ENCODE measurements around the gene GRIK5.

The GRIK5 gene

GRCh38 chr19:42111384-42111783 is 41.4 kb upstream of the GRIK5 start:
- H4K20me1 ChIP-seq (ENCODE audit: control insufficient read depth, insufficient read depth, low read depth, low read length), result no peaks in the 10 kb centered on the region
- peaks cover 48% of the 10 kb centered on the region for H3K79me2 ChIP-seq (ENCODE audit: control insufficient read depth, low read length)
- peaks cover 85% of the 10 kb centered on the region for H3K4me1 ChIP-seq (ENCODE audit: control insufficient read depth, low read length)
- TF ChIP-seq EZH2phosphoT487 (IDR thresholded peaks at IDR 0.05; ENCODE audit: borderline replicate concordance, low read length), result no peak
- TF ChIP-seq, protein P1, sequence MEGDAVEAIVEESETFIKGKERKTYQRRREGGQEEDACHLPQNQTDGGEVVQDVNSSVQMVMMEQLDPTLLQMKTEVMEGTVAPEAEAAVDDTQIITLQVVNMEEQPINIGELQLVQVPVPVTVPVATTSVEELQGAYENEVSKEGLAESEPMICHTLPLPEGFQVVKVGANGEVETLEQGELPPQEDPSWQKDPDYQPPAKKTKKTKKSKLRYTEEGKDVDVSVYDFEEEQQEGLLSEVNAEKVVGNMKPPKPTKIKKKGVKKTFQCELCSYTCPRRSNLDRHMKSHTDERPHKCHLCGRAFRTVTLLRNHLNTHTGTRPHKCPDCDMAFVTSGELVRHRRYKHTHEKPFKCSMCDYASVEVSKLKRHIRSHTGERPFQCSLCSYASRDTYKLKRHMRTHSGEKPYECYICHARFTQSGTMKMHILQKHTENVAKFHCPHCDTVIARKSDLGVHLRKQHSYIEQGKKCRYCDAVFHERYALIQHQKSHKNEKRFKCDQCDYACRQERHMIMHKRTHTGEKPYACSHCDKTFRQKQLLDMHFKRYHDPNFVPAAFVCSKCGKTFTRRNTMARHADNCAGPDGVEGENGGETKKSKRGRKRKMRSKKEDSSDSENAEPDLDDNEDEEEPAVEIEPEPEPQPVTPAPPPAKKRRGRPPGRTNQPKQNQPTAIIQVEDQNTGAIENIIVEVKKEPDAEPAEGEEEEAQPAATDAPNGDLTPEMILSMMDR (IDR thresholded peaks at IDR 0.05; ENCODE audit: low read depth, low read length, poor library complexity, severe bottlenecking), result no peak
- no peak overlapping the region for H3K4me3 ChIP-seq (ENCODE audit: low read length)
- peak overlapping the region; percentile 90 for H3K27ac ChIP-seq (ENCODE audit: low read depth, low read length)
- no peaks in the 10 kb centered on the region for H3K9me2 ChIP-seq (replicated peaks; ENCODE audit: control insufficient read depth, low read length)
- H3K4me2 ChIP-seq (ENCODE audit: low read length), result no peak overlapping the region
- no peaks in the 10 kb centered on the region for H3K9me3 ChIP-seq (ENCODE audit: control insufficient read depth, insufficient read depth, low read length)
- peaks cover 59% of the 10 kb centered on the region for H3F3A ChIP-seq (ENCODE audit: control insufficient read depth, insufficient read depth)
- H3K36me3 ChIP-seq (ENCODE audit: control insufficient read depth, low read length), result peaks cover 81% of the 10 kb centered on the region
- no peaks in the 10 kb centered on the region for H3K27me3 ChIP-seq (ENCODE audit: control insufficient read depth, low read length)

GRCh38 chr19:42110658-42111057 is 40.7 kb upstream of the GRIK5 start:
- no peaks in the 10 kb centered on the region for H4K20me1 ChIP-seq (ENCODE audit: control insufficient read depth, insufficient read depth, low read depth, low read length)
- peak overlapping the region; percentile 26; the same call in 1 of the 2 replicates for H3K4me2 ChIP-seq (ENCODE audit: low read length)
- no peaks in the 10 kb centered on the region for H3K9me2 ChIP-seq (replicated peaks; ENCODE audit: control insufficient read depth, low read length)
- no peaks in the 10 kb centered on the region for H3K9me3 ChIP-seq (ENCODE audit: control insufficient read depth, insufficient read depth, low read length)
- peaks cover 51% of the 10 kb centered on the region for H3F3A ChIP-seq (ENCODE audit: control insufficient read depth, insufficient read depth)
- TF ChIP-seq EZH2phosphoT487 (IDR thresholded peaks at IDR 0.05; ENCODE audit: borderline replicate concordance, low read length), result no peak
- TF ChIP-seq, protein P1 (IDR thresholded peaks at IDR 0.05; ENCODE audit: low read depth, low read length, poor library complexity, severe bottlenecking), result no peak
- H3K79me2 ChIP-seq (ENCODE audit: control insufficient read depth, low read length), result peaks cover 53% of the 10 kb centered on the region
- peaks cover 78% of the 10 kb centered on the region for H3K4me1 ChIP-seq (ENCODE audit: control insufficient read depth, low read length)
- H3K27ac ChIP-seq (ENCODE audit: low read depth, low read length), result peak overlapping the region; percentile 90
- no peaks in the 10 kb centered on the region for H3K27me3 ChIP-seq (ENCODE audit: control insufficient read depth, low read length)
- peaks cover 81% of the 10 kb centered on the region for H3K36me3 ChIP-seq (ENCODE audit: control insufficient read depth, low read length)
- H3K4me3 ChIP-seq (ENCODE audit: low read length), result no peak overlapping the region

GRCh38 chr19:42109896-42110295 is 39.9 kb upstream of the GRIK5 start:
- Histone ChIP-seq H3K27me3 (ENCODE audit: control insufficient read depth, low read length) (no peaks in the 10 kb centered on the region), H4K20me1 (ENCODE audit: control insufficient read depth, insufficient read depth, low read depth, low read length) (no peaks in the 10 kb centered on the region), H3F3A (ENCODE audit: control insufficient read depth, insufficient read depth) (peaks cover 44% of the 10 kb centered on the region), H3K36me3 (ENCODE audit: control insufficient read depth, low read length) (peaks cover 81% of the 10 kb centered on the region), H3K9me2 (replicated peaks; ENCODE audit: control insufficient read depth, low read length) (no peaks in the 10 kb centered on the region), H3K4me3 (ENCODE audit: low read length) (peak overlapping the region; percentile 63), H3K79me2 (ENCODE audit: control insufficient read depth, low read length) (peaks cover 59% of the 10 kb centered on the region), H3K4me1 (ENCODE audit: control insufficient read depth, low read length) (peaks cover 70% of the 10 kb centered on the region), H3K4me2 (ENCODE audit: low read length) (peak overlapping the region; percentile 84), H3K27ac (ENCODE audit: low read depth, low read length) (peak overlapping the region; percentile 90), H3K9me3 (ENCODE audit: control insufficient read depth, insufficient read depth, low read length) (no peaks in the 10 kb centered on the region)
- TF ChIP-seq, protein P1 (IDR thresholded peaks at IDR 0.05; ENCODE audit: low read depth, low read length, poor library complexity, severe bottlenecking), result no peak
- TF ChIP-seq EZH2phosphoT487 (IDR thresholded peaks at IDR 0.05; ENCODE audit: borderline replicate concordance, low read length), result no peak

Measured in DOHH2 (cell line).